HFFc6 (cell line): Measurements from ENCODE around the gene HOXB2. TPM values are rescaled to one million over a fixed set of nuclear protein-coding genes. Genes with fewer than 3 reads are reported as not detected.
A peak's percentile ranks its signal among the peaks of the same experiment; 100 is the strongest.

Experiments used
- DNase-seq: peaks from one replicate; pipeline ENCODE4 v3.0.0-alpha.2; 2018
- H3K27ac Mint-ChIP-seq: 2 replicates; pipeline ENCODE4 v1.8.0; 2020; ENCODE audit warnings: mild to moderate bottlenecking, mixed read lengths
- H3K27me3 Mint-ChIP-seq: 2 replicates; pipeline ENCODE4 v1.8.0; 2021; ENCODE audit warnings: mild to moderate bottlenecking, moderate library complexity, mixed read lengths; ENCODE audit not compliant: insufficient read depth
- H3K36me3 Mint-ChIP-seq: 2 replicates; pipeline ENCODE4 v1.8.0; 2021; ENCODE audit warnings: low read depth, mixed read lengths
- H3K4me1 Mint-ChIP-seq: 2 replicates; pipeline ENCODE4 v1.8.0; 2020; ENCODE audit warnings: low read depth, mixed read lengths
- H3K4me3 Mint-ChIP-seq: 2 replicates; pipeline ENCODE4 v1.8.0; 2020; ENCODE audit warnings: mild to moderate bottlenecking, moderate library complexity, mixed read lengths
- H3K9me3 Mint-ChIP-seq: 2 replicates; pipeline ENCODE4 v1.8.0; 2020; ENCODE audit warnings: mild to moderate bottlenecking, mixed read lengths
- CTCF ChIP-seq: fragments of 200-600 bp; sonication (generic); IDR thresholded peaks from 2 replicates; pipeline ENCODE4 v1.5.0; 2021; ENCODE audit warnings: antibody characterized with exemption, mild to moderate bottlenecking
- total RNA-seq, 6 experiments: library from RNA; stranded (reverse); fragmentation: NEBNext Ultra II Directional; extraction: Animal tissue kit (Norgen Biotek cat#: 25700); gene quantifications; 2 replicates in 1 of 6; 3 replicates in 5 of 6; pipeline ENCODE4 v1.2.3, GENCODE V29; 2021

The HOXB2 gene
- total RNA-seq, 6 experiments from 2014 or later, result not detected

GRCh38 chr17:48561884-48562810 is 17.2 kb upstream of the HOXB2 start:
- no peak overlapping the region for H3K27ac Mint-ChIP-seq
- peak; percentile 41; the same call in 1 of the 2 replicates for TF ChIP-seq CTCF
- peaks cover 65% of the 10 kb centered on the region for H3K27me3 Mint-ChIP-seq
- no peaks in the 10 kb centered on the region for H3K36me3 Mint-ChIP-seq
- H3K9me3 Mint-ChIP-seq, result no peaks in the 10 kb centered on the region
- no peak for DNase-seq
- H3K4me3 Mint-ChIP-seq, result no peak overlapping the region
- H3K4me1 Mint-ChIP-seq, result no peaks in the 10 kb centered on the region

- H3K27me3 Mint-ChIP-seq, result peaks cover 80% of the 10 kb centered on the region
- no peak for DNase-seq
- TF ChIP-seq CTCF, result 0 out of 2 replicates have a peak, but pooled peaks have one; percentile 10
- no peak overlapping the region for H3K27ac Mint-ChIP-seq
- no peaks in the 10 kb centered on the region for H3K9me3 Mint-ChIP-seq
- H3K4me1 Mint-ChIP-seq, result no peaks in the 10 kb centered on the region
- no peak overlapping the region for H3K4me3 Mint-ChIP-seq
- no peaks in the 10 kb centered on the region for H3K36me3 Mint-ChIP-seq
These were observed 15.2 kb upstream of the HOXB2 start for GRCh38 chr17:48559840-48560817.

- Mint-ChIP-seq H3K4me1 (no peaks in the 10 kb centered on the region), H3K27ac (no peak overlapping the region), H3K27me3 (peaks cover 84% of the 10 kb centered on the region), H3K4me3 (no peak overlapping the region), H3K36me3 (no peaks in the 10 kb centered on the region), H3K9me3 (no peaks in the 10 kb centered on the region)
- DNase-seq, result no peak
- no peak for TF ChIP-seq CTCF
These were observed 14.4 kb upstream of the HOXB2 start for GRCh38 chr17:48559122-48559839.

GRCh38 chr17:48558831-48559121 is 13.9 kb upstream of the HOXB2 start:
- no peak overlapping the region for H3K27ac Mint-ChIP-seq
- H3K27me3 Mint-ChIP-seq, result peaks cover 87% of the 10 kb centered on the region
- no peak overlapping the region for H3K4me3 Mint-ChIP-seq

More at GRCh38 chr17:48558831-48559121, 13.9 kb upstream of the HOXB2 start:
- H3K9me3 Mint-ChIP-seq, result no peaks in the 10 kb centered on the region
- no peak for DNase-seq
- H3K36me3 Mint-ChIP-seq, result no peaks in the 10 kb centered on the region
- no peaks in the 10 kb centered on the region for H3K4me1 Mint-ChIP-seq
- no peak for TF ChIP-seq CTCF
